GM19438 (cell line): ENCODE results near the gene PTPRG.

ENCODE experiments used
- ATAC-seq: cut with Tn5 transposase; IDR thresholded peaks from one replicate; pipeline ENCODE4 v1.9.1; 2021; ENCODE audit warnings: low read depth; ENCODE audit not compliant: unreplicated experiment

Gene PTPRG

DNA sequence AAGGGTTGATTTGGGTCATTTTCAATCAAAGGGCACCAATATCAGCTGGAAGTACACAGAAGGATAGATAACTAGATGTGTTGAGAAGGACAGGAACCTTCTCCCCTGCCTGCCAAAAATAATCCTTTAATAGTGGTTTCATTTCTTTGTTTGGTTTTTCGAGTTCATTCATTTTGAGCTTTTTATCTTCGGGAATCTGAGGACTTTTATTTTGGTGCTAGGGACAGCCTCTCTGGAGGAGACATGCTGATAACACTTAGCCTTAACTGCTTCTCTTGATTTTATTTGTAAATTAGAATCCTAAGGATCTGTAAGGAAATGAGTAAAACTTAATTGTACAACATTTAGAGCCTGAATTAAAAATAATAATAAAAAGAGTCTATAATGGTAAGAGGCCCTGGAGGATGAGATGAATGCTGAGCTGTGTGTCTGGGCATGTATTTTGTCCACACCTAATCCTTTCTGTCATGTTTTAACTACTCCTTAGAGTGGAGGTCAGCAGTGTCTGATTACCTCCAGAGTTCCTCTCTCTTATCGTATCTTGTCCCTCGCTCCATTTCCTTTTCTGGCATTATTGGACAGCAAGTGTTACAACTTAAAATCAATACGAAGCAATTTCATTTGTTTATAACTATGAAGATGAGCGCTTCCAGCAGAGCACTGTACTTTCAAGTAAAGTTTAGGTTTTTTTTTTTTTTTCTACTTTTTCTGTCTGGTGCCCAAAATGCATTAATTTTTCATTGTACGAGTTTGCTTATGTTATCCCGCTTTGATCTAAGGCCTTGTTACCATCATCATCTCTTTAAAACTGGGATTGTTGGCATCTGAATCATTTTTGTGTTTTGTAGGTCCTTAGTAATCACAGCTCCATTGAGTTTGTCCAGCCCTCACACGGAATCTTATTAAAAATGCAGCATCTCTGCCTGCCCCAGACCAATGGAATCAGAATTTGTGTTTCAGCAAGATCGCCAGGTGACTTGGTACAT is 22.8 kb downstream of the PTPRG start:
- no peak for ATAC-seq

DNA sequence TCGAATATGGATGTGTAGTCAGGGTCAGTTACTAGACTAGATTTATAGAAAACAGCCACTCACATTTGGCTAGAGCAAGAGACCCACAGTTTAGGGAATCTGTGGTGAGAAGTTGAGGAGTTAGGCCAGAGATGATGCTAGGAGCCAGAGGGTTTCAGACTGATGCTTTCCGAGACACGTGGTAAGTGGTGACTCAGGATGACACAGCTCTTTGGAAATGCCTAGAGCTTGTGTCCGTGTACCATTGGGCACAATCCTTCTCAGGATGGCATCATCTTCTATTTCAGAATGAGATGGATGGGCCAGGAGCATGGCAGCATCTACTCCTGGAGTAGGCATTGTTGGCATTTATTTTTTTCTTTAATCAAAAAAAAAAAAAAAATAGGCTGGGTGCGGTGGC is 28.5 kb downstream of the PTPRG start:
- ATAC-seq = no peak

DNA sequence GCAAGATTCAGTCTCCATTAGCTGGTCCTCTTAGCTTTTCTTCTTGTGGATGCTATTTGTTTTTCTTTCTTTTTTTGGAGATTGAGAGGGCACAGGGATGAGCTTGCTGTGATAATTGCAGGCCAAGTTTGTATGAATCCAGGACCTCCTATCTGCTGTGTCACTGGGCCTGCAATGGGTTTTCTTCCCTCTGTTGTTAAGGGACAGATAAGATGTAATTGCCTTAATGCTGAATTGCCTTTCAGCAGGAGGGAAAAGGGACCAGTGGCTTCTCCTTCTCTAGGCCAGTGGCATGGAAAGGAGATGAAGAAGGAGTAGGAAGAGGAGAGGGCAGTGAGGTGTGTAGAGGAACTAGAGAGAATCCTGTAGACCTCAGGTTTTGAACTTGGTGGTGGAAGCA is 29.9 kb downstream of the PTPRG start:
- no peak for ATAC-seq

DNA sequence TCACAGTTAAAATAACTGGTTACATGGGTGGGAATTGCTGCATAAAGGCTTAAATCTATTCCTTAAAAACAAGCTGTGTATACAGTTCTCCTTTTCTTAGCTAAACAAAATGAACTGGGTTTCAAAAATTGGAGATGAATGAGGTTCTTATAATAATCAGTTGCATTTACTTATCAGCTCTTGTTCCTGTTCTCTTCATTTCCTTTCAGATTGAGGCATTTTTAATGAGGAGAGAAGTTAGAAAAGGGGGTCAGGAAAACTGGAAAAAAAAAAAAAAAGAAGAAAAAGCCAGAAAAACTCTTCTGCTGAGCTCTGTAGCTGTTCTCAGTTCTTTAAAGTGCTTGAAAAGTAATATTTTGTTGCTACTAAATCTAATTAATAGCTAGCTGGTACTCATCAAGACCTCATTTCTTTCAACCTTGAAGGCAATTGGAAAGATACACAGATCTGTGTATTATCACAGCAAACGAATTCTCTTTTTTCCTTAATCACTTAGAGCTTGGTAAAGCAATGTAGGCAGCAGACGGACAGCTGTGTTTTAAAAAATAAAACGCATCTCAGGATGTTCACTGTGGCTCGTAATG is 32.2 kb downstream of the PTPRG start:
- ATAC-seq = no peak

DNA sequence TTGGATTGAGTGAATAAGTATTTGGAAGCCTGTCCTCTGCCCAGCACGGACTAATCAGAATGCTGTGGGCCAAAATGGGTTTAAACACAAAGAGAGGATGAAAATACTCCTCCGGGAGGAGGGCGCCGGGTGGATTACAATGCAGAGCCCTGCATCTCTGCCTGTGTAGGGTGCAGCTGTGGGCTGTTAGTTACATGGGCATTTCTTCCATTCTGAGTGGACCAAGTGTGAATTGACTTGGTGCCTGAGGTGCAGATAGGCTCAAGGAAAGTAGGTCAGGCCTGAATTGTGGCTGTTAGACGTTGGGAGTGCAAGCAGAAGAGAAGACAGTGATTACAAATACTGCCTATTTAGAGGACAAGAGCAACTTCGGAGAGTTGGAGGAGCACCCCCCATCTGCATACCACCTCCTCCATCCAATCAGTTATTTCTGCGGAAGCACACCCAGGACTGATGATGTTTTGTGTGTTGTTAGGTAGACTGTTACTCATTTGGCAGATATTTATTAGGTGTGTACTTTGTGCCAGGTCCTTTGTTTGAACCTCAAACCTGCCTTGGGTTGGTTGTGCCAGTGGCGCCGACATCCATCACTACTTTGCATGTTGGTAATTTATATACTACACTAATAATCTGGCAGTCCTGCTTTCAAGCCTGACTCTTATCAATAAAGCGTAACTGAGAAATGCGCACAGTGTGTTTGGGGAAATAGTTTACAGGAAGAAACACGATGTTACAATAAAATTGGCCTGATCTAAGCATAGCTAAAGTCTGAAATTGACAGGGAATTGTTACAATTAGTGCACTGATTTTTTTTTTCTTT is 33.0 kb downstream of the PTPRG start:
- no peak for ATAC-seq

DNA sequence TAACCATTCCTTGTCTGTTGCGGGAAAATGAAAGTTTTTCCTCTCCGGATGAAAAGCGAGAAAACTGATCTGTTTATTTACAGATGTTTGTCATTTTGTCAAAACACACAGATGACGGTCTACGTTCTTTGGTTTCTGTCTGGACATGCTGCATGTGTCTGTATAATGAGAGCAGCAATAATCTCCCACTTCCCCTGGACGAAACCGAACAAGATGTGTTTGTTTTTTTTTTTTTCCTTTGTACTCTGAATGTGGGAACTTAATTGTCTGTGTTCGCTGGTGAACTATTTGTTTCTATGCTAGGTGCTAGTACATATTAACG is 33.6 kb downstream of the PTPRG start:
- ATAC-seq = no peak

DNA sequence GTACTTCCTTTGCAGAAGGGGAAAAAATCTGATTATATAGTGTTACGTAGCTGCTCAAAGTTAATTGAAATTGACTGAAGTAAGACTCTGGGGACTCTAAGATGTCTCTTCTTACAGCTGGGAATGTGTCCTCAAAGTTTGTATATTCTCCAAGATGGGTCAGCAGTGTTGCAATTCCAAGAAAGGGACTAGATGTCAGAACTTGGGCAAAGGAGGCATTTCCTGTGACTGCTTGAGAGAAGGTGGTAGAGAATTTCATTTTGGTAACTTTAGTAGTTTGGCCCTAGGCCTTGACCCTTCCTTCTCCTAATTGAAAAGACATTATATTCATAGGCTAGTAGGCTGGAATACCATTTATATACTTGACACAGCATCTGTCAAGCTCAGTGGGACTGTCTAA is 33.9 kb downstream of the PTPRG start:
- ATAC-seq = no peak

DNA sequence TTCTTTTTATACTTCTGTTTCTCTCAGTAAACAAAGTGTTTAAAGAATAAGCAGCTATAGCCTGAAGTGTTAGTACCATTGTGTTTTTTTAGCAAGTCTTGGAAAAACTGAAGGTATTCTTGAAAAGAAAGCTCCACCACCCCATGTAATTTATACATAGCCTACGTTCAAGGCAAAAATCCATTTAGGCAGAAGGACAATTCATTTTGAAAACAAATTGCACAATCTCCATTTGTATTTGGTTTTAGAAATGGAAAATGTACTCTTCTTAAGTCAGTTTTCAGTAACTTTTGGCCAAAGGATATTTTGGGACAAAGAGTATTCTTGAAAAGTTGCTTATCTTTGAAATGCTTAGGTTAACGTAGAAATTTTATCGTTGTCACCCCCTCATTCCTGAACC is 34.5 kb downstream of the PTPRG start:
- no peak for ATAC-seq

DNA sequence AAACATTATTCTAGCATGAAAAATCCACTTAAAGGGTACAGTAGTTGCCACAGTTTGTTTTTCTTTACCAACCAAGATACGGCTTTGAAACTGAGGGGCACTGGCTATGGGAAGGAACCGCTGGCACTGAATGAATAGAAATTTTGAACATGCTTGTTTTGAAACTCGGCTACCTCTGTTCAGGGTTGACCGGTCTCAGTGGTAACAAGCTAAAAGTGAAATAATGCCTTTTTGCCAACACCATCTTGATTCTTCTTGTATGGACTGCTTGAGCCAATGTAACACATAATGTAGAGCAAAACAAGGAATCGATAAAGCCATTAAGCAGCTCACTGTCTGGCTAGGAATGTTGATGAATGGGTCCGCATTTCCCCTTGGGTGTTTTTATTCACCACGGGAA is 36.5 kb downstream of the PTPRG start:
- ATAC-seq = no peak

DNA sequence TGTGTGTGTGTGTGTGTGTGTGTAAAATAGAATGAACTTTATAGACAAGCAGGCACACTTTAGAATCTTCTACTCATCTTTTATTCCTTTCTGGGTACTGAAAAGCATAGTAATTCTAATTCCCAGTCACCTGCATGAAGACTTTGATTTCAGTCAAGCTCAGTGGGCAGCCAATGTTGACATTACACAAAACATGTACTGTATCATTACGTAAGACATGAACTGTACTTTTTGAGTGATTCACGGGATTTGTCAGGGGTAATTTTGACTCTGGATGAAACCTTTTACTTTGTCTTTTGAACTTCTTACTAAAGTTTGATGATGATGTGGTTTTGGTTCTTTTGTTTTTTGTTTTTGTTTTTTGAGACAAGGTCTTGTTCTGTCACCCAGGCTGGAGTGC is 38.8 kb downstream of the PTPRG start:
- no peak for ATAC-seq

DNA sequence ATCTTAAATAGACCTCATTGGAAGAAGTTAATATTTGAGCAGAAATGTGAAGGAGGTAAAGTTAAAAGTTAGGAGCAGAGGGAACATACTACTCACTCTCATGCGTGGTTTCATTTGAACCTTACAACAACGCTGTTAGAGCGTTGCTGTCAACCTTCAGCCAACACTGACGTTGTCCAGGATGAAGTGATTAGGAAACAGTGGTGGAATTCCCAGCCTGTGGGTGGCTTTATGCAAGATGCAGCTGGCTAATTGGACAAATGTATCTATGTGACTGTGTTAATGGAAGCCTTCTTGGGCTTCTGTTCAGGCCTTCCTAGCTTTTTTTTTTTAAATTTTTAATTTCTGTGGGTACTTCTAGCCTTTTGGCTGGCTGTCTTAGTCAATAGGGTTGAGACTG is 40.5 kb downstream of the PTPRG start:
- no peak for ATAC-seq

DNA sequence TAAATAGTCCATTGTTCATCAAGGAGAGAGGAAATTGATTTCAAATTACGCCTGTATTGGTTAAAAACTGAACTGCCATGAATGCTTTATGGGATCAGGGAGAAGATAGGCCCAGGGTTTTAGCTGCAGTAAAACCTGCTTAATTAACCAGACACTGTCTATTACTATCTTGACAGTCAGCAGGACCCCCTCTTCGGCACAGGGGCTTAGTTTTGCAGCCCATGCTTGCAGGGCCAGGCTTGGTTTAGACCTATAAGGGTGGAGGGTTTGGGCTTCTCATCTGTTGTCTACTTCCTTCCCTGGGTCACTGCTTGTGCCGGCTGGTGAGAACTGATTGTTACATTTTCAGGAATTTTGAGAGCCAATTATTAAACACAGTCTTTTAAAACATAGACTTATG is 41.1 kb downstream of the PTPRG start:
- no peak for ATAC-seq

DNA sequence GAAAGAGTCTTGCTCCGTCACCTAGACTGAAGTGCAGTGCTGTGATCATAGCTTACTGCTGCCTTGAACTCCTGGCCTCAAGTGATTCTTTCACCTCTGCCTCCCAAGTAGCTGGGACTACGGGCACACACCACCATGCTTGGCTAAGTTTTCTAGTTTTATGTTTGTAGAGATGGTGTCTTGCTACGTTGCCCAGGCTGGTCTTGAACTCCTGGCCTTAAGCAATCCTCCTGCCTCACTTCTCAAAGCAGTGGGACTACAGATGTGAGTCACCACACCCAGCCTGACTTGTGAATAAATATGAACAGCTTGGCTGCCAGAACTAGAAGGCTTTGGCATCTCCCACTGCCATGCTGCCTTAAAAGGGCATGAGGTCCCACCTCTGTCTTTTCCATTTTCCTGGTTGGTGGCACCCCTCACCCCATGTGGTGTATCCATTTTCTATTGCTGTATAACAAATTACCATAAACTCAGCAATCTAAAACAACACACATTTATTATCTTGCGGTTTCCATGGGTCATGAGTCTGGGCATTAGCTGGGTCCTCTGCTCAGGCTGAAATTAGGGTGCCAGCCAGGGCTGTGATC is 44.3 kb downstream of the PTPRG start:
- no peak for ATAC-seq

DNA sequence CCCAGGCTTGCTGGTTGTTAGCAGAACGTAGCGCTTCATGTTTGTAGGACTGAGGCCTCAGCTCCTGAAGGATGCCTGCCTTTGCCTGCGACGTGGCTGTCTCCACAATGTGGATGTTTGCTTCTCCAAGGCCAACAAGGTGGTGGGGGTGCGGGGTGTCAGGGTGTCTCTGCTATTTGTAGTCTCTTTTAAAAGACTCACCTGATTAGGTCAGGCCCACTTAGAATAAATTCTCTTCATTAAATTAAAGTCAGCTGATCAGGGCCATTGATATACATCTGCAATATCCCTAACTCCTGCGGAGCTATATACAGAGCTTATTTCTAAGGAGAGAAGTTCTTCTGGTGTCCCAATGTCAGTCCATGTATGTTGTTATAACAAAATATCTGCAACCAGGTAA is 44.8 kb downstream of the PTPRG start:
- ATAC-seq = no peak

DNA sequence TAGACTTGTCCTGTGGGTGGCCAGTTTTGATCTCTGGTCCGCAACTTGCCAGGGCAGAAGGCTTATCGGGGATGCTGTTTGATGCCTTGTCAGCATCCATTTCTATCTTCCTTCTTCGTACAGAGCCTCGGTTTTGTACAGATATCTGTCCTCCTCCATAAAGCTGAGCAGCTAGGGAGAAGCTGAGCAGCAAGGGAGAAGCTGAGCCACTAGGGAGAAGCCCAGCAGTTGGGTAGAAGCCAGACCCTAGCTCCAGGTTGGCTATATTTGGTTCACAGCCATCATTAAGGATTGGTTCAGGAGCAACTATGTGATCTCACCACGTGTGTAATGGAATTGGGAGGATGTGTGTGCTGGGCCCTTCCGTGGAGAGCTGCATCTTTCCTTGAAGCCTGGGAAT is 46.7 kb downstream of the PTPRG start:
- ATAC-seq = no peak

DNA sequence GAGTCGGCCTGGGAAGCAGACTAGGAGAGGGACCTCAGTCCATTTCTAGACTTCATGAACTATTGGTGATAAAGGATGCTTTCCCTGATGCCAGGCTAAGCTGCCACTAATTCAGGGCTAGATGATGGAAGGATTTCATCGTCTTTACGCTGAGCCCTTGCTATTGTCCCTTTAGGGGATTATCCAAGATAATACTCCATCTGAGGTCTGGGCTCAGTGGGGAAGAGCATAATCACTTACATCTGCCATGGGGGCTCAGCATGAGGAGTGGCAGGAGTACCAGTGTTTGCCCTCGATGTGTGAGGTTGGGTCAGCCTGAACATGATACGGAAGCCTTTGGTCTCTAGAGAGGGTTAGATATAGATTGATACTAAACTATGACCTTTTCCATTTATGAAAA is 47.3 kb downstream of the PTPRG start:
- no peak for ATAC-seq

DNA sequence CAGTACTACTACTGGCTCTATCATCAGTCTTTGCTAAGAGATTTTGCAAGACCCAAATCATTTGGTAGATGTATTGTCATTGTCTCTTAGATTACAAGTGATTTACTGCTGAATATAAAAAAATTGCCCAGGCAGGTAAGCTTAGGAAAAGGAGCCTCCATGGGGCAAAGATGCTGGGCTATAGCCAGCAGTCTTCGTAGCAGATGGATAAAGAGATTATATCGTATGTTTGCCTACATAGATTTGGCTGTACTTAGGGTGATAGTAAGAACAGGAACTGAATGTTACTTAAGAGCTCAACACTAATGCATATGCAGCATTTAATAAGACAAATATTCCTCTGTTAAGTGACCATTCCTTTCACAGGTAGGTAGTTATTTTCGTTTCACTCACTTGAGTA is 48.9 kb downstream of the PTPRG start:
- ATAC-seq = no peak

DNA sequence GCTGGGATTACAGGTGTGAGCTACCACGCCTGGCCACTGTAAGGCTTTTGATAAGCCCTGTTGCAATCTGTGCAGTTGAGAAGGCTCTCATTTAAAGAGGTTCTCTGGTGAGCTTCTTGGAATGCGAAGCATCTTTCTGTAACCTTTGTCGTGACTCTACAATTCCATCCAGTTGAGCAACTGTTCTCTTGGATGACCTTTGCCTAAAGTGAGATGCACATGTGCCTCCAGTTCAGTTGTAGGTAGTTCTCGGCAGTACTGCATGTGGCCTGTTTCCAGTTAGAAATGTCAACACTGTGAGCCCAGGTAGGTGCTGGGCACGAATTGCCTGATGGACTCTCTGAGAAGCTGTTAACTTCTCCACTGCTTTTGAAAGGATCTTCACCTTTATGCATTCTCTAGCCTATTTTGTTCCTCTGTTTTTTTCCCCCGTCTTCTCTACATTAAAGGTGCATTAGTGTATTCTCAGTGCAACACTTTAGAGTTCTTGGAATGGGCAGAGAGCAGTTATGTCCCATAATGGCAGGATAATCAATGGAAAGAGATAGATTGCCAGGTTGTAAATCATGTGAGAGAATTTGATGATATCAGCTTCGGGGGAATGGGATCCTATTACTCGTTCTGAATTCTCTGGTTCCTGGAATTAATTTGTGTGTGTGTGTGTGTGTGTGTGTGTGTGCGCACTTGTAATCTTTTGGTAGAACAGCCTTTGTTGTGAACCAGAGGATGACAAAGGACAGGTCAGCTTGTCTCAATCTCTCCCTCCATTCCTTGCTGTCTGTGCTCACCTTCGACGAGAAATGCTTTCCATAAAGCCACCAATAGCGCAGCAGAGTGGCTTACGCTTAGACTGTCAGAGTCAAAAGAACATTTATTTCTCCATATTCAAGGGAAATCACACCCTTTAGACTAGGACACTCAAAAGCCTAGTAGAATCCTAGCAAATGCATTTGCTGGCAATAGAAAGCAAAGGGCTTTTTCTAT is 51.1 kb downstream of the PTPRG start:
- ATAC-seq = no peak

DNA sequence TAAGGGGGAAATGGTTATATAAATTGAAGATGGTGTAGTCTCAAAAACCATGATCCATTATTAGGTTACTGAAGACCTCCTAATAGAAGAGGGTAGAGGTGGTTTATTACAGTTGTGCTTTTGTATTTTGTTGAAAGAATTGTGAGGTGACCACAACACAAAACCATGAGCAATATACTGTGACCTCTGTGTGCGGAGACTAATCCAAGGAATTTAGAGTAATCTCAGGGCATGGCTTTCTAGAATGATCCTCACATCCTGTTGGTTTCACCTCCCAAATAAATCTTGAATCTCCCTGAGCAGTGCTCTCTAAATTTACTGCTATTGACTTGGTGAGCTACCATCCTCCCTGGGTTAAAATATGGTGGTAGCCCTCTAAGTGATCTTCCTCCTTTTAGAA is 52.3 kb downstream of the PTPRG start:
- no peak for ATAC-seq

DNA sequence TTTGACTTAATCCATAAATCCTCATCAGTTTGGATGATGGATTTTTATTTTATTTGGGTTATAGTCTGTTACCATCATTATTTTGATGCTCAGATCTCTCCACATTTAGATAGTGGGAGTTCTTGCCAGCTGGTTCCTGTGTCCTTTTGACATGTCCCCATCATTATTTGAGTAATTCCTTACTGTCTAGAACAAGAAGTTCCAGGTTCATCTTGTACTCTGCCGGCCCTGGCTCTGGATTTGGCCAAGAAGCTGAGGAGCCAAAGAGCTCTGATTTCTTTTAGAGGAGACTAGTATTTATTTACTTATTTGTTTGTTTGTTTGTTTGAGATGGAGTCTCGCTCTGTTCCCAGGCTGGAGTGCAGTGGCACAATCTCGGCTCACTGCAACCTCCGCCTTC is 54.3 kb downstream of the PTPRG start:
- ATAC-seq = no peak
